Brain microvascular endothelial cell (primary cell): ENCODE results near the gene MAPK10.

ENCODE experiments used
- DNase-seq: peaks from one replicate; pipeline ENCODE4 v3.0.0-alpha.2; 2020
- H3K27ac ChIP-seq: fragments of 250-450 bp; sonication (Bioruptor Pico); 2 replicates; pipeline ENCODE4 v1.5.1; 2020; ENCODE audit warnings: mild to moderate bottlenecking, moderate library complexity
- H3K27me3 ChIP-seq: fragments of 250-450 bp; sonication (Bioruptor Pico); replicated peaks from 2 replicates; pipeline ENCODE4 v1.5.1; 2020; ENCODE audit warnings: mild to moderate bottlenecking
- H3K36me3 ChIP-seq: fragments of 250-450 bp; sonication (Bioruptor Pico); replicated peaks from 2 replicates; pipeline ENCODE4 v1.5.1; 2020; ENCODE audit warnings: mild to moderate bottlenecking
- H3K4me3 ChIP-seq: 2 replicates; pipeline ENCODE4 v1.5.1; 2011; ENCODE audit warnings: low read depth, mild to moderate bottlenecking, control low read depth, low read length, moderate library complexity
- CTCF ChIP-seq: IDR thresholded peaks from 2 replicates; pipeline ENCODE4 v1.5.1; 2011; ENCODE audit warnings: low read depth, mild to moderate bottlenecking, moderate library complexity, low read length, control low read depth, inconsistent platforms; ENCODE audit errors: missing control alignments
- in situ Hi-C: cut with HindIII; loops from 2 replicates; pipeline ENCODE4 v1.10.0; 2017; ENCODE audit warnings: low sequenced_read_pairs, low pct_ligation_motif_present

The MAPK10 gene

GRCh38 chr4:86357608-86358007, 2.2 kb downstream of the MAPK10 start:
- H3K27ac ChIP-seq = no peak overlapping the region
- in situ Hi-C loops = no loop called here
- DNase-seq = no peak
- H3K27me3 ChIP-seq = no peaks in the 10 kb centered on the region
- TF ChIP-seq CTCF = no peak
- H3K4me3 ChIP-seq = no peak overlapping the region
- no peaks in the 10 kb centered on the region for H3K36me3 ChIP-seq

GRCh38 chr4:86356425-86357210, 3.2 kb downstream of the MAPK10 start:
- no peak overlapping the region for H3K4me3 ChIP-seq
- no peak for TF ChIP-seq CTCF
- no peak for DNase-seq
- H3K36me3 ChIP-seq = no peaks in the 10 kb centered on the region
- H3K27me3 ChIP-seq = no peaks in the 10 kb centered on the region
- in situ Hi-C loops = no loop called here
- no peak overlapping the region for H3K27ac ChIP-seq

- H3K4me3 ChIP-seq = no peak overlapping the region
- H3K27me3 ChIP-seq = no peaks in the 10 kb centered on the region
- TF ChIP-seq CTCF = no peak
- no peak for DNase-seq
- H3K36me3 ChIP-seq = no peaks in the 10 kb centered on the region
- H3K27ac ChIP-seq = no peak overlapping the region
- in situ Hi-C loops = no loop called here
These were observed 5.5 kb downstream of the MAPK10 start for GRCh38 chr4:86354390-86354789.

GRCh38 chr4:86346320-86346719, 13.5 kb downstream of the MAPK10 start:
- Histone ChIP-seq H3K36me3 (no peaks in the 10 kb centered on the region), H3K4me3 (no peak overlapping the region), H3K27ac (no peak overlapping the region), H3K27me3 (no peaks in the 10 kb centered on the region)
- no peak for DNase-seq
- in situ Hi-C loops = no loop called here
- no peak for TF ChIP-seq CTCF

- no peak for TF ChIP-seq CTCF
- in situ Hi-C loops = no loop called here
- H3K27ac ChIP-seq = no peak overlapping the region
- no peaks in the 10 kb centered on the region for H3K36me3 ChIP-seq
- DNase-seq = no peak
- no peaks in the 10 kb centered on the region for H3K27me3 ChIP-seq
- no peak overlapping the region for H3K4me3 ChIP-seq
These were observed 15.7 kb downstream of the MAPK10 start for GRCh38 chr4:86344127-86344526.

- Histone ChIP-seq H3K27me3 (no peaks in the 10 kb centered on the region), H3K36me3 (no peaks in the 10 kb centered on the region), H3K4me3 (no peak overlapping the region), H3K27ac (peak overlapping the region; percentile 92)
- in situ Hi-C loops = no loop called here
- DNase-seq = peak; percentile 95
- TF ChIP-seq CTCF = no peak
These were observed 20.9 kb downstream of the MAPK10 start for GRCh38 chr4:86338989-86339388.
